HG03097 (cell line): ENCODE results near the gene PPP6R3.

Experiments
- ATAC-seq: cut with Tn5 transposase; IDR thresholded peaks from one replicate; pipeline ENCODE4 v1.9.1; 2021; ENCODE audit not compliant: unreplicated experiment, low FRiP score

Gene PPP6R3, protein sequence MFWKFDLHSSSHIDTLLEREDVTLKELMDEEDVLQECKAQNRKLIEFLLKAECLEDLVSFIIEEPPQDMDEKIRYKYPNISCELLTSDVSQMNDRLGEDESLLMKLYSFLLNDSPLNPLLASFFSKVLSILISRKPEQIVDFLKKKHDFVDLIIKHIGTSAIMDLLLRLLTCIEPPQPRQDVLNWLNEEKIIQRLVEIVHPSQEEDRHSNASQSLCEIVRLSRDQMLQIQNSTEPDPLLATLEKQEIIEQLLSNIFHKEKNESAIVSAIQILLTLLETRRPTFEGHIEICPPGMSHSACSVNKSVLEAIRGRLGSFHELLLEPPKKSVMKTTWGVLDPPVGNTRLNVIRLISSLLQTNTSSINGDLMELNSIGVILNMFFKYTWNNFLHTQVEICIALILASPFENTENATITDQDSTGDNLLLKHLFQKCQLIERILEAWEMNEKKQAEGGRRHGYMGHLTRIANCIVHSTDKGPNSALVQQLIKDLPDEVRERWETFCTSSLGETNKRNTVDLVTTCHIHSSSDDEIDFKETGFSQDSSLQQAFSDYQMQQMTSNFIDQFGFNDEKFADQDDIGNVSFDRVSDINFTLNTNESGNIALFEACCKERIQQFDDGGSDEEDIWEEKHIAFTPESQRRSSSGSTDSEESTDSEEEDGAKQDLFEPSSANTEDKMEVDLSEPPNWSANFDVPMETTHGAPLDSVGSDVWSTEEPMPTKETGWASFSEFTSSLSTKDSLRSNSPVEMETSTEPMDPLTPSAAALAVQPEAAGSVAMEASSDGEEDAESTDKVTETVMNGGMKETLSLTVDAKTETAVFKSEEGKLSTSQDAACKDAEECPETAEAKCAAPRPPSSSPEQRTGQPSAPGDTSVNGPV

DNA sequence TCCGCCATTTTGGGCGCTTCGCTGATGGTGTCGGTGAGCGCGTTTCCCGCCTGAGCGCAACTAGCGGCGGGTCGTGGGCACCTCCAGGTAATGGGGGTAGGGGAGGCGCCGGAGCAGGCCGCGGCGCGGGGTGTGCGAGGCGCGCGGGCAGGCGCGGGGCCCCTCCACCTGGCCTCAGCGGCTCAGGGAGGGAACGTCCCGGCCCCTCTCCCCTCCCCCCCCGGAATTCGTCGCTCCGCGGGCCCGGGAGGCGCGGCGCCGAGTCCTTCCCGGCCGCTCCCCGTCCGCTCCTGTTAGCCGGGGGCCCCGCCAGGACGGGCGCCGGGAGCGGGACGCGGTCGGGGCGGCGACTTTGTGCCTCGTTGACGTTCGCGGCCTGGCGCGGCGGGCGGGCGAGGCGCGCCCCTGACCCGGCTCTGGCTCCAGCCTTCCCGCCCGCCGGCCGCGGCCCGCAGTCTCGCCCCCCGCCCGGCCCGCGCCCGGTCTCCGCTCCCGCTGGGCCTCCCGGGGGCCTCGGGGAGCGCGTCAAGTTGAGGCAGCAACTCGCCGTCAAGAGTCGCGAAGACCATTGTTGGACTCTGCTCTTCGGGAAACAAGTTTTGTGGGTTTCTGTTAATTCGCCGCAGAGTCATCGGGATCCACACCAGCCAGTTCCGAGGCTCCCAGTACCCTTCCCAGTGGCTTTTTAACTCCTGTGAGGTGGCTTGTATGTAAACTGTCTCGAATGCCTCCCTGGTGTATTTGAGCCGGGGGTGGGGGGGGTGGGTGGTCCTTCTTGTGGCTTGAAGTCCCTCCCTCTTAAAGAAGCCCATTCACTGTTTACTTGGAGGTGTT, at the start of gene PPP6R3:
TSS of gene PPP6R3 (plus strand) at position 12 of the 834 bp plus-strand sequence. CDS start 76,913 bp downstream, outside the sequence.
- peak; percentile 15 for ATAC-seq

DNA sequence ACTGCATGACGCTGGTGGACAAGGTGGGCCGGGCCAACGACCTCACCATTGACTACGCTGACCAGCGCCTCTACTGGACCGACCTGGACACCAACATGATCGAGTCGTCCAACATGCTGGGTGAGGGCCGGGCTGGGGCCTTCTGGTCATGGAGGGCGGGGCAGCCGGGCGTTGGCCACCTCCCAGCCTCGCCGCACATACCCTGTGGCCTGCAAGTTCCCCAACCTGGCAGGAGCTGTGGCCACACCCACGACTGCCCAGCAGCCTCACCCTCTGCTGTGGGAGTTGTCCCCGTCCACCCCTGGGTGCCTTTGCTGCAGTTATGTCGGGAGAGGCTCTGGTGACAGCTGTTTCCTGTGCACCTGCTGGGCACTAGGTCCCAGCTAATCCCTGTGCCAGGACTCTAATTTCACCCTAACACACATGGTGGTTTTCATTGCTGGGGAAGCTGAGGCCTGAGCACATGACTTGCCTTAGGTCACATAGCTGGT, 49.0 kb upstream of the PPP6R3 start:
- no peak for ATAC-seq

DNA sequence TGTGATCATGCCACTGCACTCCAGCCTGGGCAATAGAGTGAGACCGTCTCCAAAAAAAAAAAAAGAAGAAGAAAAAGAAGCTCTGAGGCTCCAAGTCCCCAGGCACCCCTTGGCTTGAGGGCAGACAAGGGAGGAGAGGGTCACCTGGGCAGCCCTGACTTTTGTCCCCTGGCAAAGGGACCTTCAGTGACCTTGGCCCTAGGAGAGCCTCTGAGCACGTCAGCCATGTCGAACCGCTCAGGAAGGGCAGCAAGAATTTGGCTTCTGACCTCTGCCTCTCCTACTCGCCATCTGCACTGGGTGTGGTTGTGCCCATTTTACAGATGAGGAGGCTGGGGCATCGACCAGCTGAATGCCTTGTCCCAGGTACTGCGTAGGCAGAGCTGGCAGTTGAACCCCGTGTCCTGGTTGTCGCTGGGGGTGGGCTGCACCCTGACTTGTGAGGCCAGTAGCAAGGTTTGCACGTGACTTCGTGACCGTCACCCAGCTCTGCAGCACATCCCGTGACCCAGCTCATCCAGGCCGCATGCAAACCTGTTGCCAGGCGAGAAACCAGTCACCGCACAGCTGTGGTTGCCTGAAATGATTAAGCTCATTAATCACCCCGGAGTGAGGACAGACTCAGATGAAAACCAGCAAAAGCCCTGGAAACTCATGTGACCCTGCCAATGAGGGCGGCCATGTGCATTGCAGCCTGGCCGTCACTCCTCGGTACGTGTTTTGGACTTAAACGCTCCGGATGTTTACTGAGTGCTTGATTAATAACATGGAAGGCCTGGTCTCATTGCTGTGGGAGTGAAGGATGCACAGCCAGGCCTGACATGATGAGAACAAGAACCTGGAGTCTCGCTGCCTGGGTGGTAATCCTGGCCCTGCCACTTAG, 47.7 kb upstream of the PPP6R3 start:
- ATAC-seq = no peak

DNA sequence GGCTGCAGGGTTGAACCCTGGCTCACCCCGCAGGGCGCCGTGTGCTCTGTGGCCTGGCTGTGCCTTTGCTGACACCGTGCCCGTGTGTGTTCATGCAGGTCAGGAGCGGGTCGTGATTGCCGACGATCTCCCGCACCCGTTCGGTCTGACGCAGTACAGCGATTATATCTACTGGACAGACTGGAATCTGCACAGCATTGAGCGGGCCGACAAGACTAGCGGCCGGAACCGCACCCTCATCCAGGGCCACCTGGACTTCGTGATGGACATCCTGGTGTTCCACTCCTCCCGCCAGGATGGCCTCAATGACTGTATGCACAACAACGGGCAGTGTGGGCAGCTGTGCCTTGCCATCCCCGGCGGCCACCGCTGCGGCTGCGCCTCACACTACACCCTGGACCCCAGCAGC, 47.0 kb upstream of the PPP6R3 start:
- ATAC-seq = no peak

DNA sequence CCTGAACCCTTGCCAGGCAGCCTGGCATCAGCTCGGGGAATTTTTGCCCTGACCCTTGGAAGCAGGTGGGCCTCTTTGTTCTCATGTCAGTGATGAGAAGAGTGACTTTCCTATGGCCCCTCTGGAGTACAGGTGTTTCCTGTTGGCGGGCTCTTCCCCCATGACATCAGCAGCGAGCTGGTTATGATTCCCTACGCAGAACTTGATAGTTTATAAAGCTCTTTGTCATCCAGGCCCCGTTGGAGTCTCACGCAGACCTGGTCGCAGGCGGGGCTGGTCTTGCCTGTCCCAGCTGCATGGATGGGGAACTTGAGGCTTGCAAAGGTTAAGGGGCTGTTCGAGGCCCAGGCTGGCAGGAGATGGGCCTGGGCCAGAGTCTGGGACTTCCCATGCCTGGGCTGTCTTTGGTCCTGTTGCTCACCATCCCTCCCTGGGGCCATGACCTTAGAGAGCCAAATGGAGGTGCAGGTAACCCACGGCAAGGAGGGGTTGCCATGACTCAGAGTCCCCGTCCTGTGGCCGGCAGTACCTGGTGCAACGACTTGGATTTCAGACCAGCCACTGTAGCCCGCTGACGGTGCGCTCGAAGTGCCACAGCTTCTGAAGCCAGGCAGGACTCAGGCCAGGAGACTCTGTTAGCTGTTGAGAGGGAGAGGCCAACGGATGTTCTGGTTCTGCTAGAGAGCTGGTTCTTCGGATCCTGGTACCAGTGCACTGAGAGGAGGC, 45.9 kb upstream of the PPP6R3 start:
- no peak for ATAC-seq

DNA sequence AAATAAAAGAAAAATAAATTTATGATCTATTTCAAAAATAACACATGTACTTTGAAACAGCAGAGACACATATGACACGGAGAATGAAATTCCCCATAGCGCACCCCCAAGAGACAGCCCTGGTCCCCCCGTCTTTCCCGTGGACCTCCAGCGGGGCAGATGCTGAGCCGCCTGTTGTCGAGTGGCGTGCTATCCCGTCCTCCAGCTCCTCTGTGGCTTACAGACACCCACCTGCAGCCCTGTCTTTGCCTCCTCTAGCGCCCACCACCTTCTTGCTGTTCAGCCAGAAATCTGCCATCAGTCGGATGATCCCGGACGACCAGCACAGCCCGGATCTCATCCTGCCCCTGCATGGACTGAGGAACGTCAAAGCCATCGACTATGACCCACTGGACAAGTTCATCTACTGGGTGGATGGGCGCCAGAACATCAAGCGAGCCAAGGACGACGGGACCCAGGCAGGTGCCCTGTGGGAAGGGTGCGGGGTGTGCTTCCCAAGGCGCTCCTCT, 44.4 kb upstream of the PPP6R3 start:
- no peak for ATAC-seq

DNA sequence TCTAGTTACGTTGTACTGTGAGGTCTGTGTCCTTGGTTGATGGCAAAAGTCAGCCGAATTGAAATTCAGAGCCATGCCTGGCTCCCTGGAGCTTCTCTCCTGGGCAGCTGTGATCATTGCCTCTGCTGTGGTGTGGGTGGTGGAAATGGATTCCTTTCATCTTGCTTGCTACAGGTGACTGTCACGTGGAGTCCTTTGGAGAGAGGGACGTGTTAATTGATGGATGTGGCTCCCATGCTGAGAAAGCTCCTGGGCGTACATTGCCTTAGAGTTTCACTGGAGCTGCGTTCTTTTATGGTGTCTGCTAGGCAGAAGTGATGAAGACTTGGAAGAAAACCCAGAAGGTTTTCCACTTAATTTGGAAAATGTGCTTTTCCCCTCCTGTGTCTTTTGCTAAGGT, 41.9 kb upstream of the PPP6R3 start:
- no peak for ATAC-seq

DNA sequence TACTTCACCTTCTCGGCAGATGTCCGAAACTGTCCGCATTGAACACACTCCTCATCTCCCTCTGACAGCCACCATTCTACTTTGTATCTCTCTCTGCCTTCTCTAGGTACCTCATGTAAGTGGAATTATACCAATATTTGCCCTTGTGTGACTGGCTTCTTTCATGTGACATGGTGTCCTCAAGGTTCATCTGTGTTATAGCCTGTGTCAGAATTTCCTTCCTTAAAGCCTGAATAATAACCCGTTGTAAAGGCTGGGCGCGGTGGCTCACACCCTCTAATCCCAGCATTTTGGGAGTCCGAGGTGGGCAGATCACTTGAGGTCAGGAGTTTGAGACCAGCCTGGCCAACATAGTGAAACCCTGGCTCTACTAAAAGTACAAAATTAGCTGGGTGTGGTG, 40.4 kb upstream of the PPP6R3 start:
- ATAC-seq = no peak

DNA sequence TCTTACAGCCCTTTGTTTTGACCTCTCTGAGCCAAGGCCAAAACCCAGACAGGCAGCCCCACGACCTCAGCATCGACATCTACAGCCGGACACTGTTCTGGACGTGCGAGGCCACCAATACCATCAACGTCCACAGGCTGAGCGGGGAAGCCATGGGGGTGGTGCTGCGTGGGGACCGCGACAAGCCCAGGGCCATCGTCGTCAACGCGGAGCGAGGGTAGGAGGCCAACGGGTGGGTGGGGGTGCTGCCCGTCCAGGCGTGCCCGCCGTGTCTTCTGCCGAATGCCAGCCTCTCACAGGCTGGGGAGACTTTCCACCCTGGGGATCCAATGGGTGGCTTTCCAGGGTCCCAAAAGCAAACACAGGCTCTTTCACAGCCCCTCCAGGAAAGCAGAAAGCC, 37.1 kb upstream of the PPP6R3 start:
- ATAC-seq = no peak

DNA sequence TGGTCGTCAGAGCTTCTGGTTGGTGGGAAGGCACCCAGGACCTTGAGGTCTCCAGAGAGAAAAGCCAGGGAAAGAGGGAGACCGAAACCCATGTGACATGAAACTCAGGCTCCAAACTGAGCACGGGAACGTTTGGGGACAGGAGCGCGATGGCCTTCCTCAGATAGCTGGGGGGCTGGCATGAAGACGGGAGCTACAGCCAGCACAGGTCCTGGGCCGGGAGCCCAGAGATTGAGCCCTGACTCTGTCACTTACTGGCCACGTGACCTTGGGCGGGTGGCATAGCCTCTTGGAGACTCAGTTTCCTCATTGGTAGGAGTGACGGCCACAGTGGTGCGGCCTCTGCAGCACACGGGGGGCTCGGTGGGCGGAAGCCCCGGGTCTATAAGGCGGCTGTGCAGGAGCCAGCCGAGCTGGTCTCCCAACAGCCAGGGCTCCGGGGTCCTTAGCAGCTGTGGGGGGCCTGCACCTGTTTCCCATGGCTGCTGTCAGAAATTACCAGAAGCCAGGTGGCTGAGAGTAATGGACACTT, 36.4 kb upstream of the PPP6R3 start:
- no peak for ATAC-seq

DNA sequence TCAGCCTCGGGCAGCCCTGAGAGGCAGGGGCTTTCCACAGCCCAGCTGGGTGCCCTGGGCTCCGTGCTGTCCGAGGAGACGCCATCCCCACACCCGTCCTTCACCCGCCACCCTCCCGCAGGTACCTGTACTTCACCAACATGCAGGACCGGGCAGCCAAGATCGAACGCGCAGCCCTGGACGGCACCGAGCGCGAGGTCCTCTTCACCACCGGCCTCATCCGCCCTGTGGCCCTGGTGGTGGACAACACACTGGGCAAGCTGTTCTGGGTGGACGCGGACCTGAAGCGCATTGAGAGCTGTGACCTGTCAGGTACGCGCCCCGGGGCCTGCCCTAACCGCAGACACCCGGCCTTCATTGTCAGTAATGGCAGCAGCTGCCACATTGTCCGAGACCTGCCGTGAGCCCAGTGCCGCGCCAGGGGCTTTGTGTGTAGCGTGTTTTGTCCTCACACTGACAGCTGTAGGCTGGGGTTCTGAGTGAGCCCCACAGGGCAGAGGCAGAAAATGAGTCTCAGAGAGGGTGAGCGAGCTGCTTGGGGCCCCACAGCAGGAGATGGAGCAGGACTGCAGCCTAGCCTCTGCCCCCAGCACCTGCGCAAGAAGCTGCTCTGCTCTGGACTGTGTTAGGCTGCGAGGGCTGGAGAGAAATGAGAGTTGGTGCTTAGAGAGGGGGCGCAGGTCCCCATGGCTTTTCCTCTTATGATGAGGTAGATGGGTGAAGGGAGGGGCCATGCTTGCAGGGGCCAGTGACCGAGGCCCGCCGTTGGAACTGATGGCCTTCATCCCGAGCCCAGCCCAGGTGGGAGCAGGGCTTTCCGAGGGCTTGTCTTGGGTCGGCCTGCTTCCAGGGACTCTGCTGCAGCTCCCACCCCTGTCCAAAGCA, 35.3 kb upstream of the PPP6R3 start:
- no peak for ATAC-seq

DNA sequence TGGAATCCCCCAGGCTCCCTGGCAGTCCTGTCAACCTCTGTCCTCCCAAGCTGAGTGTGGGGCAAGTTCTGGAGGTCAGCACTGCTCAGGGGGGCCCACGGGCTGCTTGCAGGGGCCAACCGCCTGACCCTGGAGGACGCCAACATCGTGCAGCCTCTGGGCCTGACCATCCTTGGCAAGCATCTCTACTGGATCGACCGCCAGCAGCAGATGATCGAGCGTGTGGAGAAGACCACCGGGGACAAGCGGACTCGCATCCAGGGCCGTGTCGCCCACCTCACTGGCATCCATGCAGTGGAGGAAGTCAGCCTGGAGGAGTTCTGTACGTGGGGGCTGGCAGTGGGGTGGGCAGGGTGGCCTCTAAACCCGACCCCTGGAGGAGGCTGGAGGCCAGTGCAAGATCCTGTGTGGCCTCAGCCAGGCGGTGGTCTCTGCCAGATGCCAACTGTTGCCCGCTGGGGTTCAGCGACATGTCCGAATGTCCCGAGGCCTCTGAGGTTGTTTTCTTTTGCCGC, 34.6 kb upstream of the PPP6R3 start:
- ATAC-seq = no peak

DNA sequence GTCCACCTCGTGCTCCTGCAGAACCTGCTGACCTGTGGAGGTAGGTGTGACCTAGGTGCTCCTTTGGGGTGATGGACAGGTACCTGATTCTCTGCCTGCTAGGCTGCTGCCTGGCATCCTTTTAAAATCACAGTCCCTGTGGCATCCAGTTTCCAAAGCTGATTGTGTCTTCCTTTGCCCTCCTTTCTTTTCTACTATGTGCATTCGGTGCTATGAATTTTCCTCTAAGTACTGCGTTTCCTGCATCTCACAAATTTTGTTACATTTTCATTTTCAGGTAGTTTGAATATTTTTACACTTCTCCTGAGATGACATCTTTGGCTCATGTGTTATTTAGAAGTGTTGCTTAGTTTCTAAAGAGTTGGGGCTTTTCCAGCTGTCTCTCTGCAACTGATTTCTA, 30.9 kb upstream of the PPP6R3 start:
- ATAC-seq = no peak

DNA sequence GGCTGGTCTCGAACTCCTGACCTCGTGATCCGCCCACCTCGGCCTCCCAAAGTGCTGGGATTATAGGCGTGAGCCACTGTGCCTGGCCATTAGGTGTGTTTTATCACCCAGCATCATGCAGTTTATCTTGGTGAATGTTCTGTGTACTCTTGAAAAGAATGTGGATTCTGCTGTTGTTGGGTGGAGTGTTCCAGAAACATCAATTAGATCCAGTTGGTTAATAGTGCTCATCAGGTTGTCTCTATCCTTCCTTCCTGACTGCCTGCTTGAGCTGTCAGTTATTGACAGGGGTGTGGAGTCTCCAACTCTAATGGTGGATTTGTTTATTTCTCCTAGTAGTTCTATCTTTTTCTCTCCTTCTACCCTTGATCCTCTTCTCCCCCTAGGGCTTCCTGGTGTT, 30.2 kb upstream of the PPP6R3 start:
- ATAC-seq = no peak

DNA sequence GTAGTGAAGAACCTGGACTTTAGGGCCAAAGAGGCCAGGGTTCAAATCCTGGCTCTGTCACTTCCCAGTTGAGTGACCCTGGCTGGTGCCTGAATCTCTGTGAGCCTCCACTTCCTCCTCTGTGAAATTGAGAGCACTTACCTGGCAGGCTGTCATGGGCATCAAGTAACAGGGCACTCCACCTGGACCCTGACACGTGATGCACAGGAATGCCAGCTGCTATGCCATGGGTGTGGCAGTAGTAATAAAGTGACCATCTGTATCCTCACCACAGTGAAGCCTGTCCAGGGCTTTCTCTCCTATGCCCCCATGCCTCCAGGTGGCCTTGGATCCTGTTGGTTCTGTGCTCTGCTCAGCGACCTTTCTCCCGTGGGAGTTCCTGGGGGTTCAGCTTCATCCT, 29.8 kb upstream of the PPP6R3 start:
- ATAC-seq = no peak

DNA sequence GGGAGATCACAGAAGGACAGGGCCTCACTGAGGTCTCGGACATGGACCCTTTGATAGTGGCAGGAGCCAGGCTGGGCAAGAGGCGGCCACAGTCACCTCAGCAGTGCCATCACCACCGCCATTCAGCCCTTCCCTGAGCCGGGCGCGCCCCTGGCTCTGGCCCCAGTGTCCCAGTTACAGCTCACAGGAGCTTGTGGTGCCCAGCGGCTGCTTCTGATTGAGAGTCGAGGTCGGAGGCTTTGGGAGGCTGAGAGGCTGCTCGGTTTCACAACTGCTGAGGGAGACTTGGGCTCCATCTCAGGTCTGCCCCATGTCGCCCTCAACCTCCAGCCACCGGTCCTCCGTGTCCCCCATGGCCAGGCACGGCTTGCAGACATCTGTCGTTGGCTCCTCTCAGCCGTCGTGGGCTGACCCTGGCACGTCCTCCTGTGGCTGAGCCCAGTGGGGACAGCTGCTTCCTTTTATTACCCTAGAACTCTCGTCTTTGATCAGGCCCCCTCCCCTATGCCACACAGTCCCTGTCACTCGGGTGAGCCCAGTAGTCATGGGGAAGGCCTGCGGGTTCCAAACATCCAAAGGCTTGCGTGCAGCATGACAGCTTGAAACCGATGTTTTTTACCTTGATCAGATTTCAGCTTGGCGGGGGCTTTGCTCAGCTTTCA, 28.4 kb upstream of the PPP6R3 start:
- no peak for ATAC-seq

DNA sequence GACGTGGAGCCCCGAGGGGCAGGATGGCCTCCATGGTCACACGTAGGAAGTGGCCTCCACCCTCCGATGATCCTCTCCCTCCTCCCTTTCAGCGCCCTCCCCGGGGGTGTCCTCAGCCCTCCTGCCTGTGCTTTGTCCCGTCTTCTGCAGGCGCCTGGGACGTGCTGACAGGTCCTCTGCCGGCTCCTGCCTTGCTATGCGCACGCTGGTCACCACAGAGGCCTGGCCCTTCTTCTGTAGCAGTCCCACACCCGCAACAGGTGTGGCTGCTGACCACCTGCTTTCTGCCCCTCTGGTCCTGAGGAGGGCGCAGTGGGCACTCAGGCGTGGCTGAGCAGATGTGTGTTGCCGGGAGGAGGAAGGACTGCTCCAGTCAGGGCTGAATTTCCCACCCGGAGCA, 27.7 kb upstream of the PPP6R3 start:
- ATAC-seq = no peak
